Thyroid gland (tissue), 4 donors: ENCODE measurements around the gene TNFRSF12A. TPM values are rescaled to one million over a fixed set of nuclear protein-coding genes. Genes with fewer than 3 reads are reported as not detected.

Experiments
- DNase-seq, 2 donors: peaks; one replicate each; pipeline ENCODE4 v3.0.0-alpha.2; 2019
- H3K27ac ChIP-seq, 3 donors: fragments of 200-600 bp; sonication (generic); 1 replicate in 2 of 3; 2 replicates in 1 of 3; pipeline ENCODE4 v1.5.1; 2016 to 2019; ENCODE audit warnings: mild to moderate bottlenecking in 1 of 3, moderate library complexity in 1 of 3
- H3K27me3 ChIP-seq: fragments of 200-600 bp; sonication (generic); one replicate; pipeline ENCODE4 v1.5.1; 2019
- H3K36me3 ChIP-seq, 2 donors: fragments of 200-600 bp; sonication (generic); one replicate each; pipeline ENCODE4 v1.5.1; 2016 to 2019
- H3K4me1 ChIP-seq, 2 donors: fragments of 200-600 bp; sonication (generic); one replicate each; pipeline ENCODE4 v1.5.1; 2017 to 2019
- H3K4me3 ChIP-seq, 3 donors: fragments of 200-600 bp; sonication (generic); replicated peaks in 1 of 3; 1 replicate in 2 of 3; 2 replicates in 1 of 3; pipeline ENCODE4 v1.5.1; 2016; ENCODE audit warnings: mild to moderate bottlenecking in 1 of 3
- H3K9me3 ChIP-seq: fragments of 200-600 bp; sonication (generic); one replicate; pipeline ENCODE4 v1.5.1; 2017
- POLR2A ChIP-seq, 2 donors: fragments of 450-650 bp; IDR thresholded peaks; one replicate each; pipeline ENCODE4 v1.6.1; 2017; ENCODE audit warnings: antibody characterized with exemption in 2 of 2, mild to moderate bottlenecking in 2 of 2, moderate library complexity in 1 of 2
- WGBS, 2 donors: methylation state at CpG; one replicate each; pipeline ENCODE4 v1.1.5; 2017; 5-methylcytosine and 5-hydroxymethylcytosine counted together
- intact Hi-C: fragments of 100-400 bp; cut with DNase I; formaldehyde crosslinking; loops from one replicate; pipeline ENCODE4 v1.15.1; 2023
- total RNA-seq, 4 donors: library from RNA; depleted of rRNA; stranded (reverse); fragments of >200 nt; gene quantifications; one replicate each; pipeline ENCODE4 v1.2.3, GENCODE V29; 2016
- TF ChIP-seq, protein P1 (sequence below), 6 experiments: fragments of 200-600 bp in 3 of 6; fragments of 450-650 bp in 3 of 6; sonication (generic) in 3 of 6; IDR thresholded peaks; one replicate each; pipeline ENCODE4 v1.5.1; 2016 to 2019; ENCODE audit warnings: antibody characterized with exemption in 6 of 6, mild to moderate bottlenecking in 2 of 6, inconsistent platforms in 1 of 6, moderate library complexity in 1 of 6

The TNFRSF12A gene
- total RNA-seq, 4 donors from 2014 or later, result 47.9 to 110 (median 67.0) TPM

- Histone ChIP-seq H3K36me3 (no peaks in the 10 kb centered on the region), H3K27ac (no peak overlapping the region), H3K4me3 (no peak overlapping the region), H3K9me3 (no peaks in the 10 kb centered on the region), H3K27me3 (no peaks in the 10 kb centered on the region), H3K4me1 (peaks cover 0 to 4% of the 10 kb centered on the region in 2 donors)
- no peak for DNase-seq
- intact Hi-C loops, result no loop called here
- TF ChIP-seq, protein P1, sequence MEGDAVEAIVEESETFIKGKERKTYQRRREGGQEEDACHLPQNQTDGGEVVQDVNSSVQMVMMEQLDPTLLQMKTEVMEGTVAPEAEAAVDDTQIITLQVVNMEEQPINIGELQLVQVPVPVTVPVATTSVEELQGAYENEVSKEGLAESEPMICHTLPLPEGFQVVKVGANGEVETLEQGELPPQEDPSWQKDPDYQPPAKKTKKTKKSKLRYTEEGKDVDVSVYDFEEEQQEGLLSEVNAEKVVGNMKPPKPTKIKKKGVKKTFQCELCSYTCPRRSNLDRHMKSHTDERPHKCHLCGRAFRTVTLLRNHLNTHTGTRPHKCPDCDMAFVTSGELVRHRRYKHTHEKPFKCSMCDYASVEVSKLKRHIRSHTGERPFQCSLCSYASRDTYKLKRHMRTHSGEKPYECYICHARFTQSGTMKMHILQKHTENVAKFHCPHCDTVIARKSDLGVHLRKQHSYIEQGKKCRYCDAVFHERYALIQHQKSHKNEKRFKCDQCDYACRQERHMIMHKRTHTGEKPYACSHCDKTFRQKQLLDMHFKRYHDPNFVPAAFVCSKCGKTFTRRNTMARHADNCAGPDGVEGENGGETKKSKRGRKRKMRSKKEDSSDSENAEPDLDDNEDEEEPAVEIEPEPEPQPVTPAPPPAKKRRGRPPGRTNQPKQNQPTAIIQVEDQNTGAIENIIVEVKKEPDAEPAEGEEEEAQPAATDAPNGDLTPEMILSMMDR (IDR thresholded peaks at IDR 0.05), result no peak
- no peak for TF ChIP-seq POLR2A (IDR thresholded peaks at IDR 0.05)
- 90 to 100% methylated on average over 1 of the region's 4 CpGs for WGBS, 2 donors
Observed at GRCh38 chr16:3000540-3000939, 19.6 kb upstream of the TNFRSF12A start.

DNA sequence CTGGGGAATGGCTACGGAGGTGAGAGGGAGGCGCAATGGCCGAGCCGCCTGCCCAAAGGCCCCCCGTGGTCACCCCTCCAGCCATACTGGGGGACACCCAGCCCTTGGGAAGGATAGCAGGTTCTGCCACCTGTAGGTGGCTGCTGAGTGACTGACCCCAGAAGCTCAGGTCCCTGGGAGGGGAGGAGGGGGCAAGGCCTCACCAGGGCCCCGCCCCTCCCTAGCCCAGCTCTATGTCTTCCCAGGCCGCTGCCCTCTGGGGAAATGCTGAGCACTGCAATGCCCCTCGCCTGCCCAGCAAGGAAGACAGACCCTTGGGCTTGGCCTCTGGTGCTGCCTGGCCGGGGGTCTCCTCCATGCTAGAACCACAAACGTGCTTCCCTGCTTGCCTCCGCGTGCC is 18.9 kb upstream of the TNFRSF12A start:
- WGBS, 2 donors, result 76 to 94% methylated on average over 5 to 9 of the region's 12 CpGs
- H3K9me3 ChIP-seq, result no peaks in the 10 kb centered on the region
- H3K27me3 ChIP-seq, result no peaks in the 10 kb centered on the region
- no peaks in the 10 kb centered on the region for H3K36me3 ChIP-seq
- DNase-seq, result no peak
- H3K27ac ChIP-seq, result no peak overlapping the region
- no peak for TF ChIP-seq POLR2A (IDR thresholded peaks at IDR 0.05)
- TF ChIP-seq, protein P1 (IDR thresholded peaks at IDR 0.05), result no peak
- H3K4me3 ChIP-seq, result no peak overlapping the region
- intact Hi-C loops, result no loop called here
- H3K4me1 ChIP-seq, result peaks cover 0 to 4% of the 10 kb centered on the region in 2 donors

DNA sequence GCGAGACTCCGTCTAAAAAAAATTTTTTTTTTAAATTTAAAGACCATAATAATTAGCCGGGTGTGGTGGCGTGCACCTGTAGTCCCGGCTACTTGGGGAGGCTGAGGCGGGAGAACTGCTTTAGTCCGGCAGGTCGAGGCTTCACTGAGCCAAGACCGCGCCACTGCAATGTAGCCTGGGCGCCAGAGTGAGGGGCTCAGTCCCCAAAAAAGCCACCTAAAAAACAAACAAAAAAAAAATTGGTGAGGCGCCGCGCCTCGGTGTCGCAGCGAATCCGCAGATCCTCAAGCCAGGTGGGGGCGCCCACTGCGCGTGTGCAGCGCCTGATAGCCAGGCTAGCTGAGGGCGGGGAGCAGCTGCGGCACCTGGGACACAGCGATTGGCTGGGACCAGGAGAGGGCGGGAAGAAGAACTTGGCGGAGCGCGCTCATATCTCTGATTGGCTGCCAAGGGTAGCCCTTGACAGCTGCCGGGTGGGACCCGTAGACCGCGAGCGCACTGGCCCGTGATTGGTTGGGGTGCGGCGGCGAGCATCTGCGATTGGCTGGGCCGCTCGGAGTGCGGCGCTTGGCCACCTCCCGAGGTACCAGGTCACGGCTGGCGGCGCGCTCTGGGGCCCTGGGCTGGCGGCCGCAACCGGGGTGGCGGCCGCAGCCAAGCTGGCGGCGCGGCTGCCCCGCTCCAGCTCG is 16.4 kb upstream of the TNFRSF12A start:
- H3K9me3 ChIP-seq, result no peaks in the 10 kb centered on the region
- no peaks in the 10 kb centered on the region for H3K27me3 ChIP-seq
- H3K4me1 ChIP-seq, result peaks cover 0 to 4% of the 10 kb centered on the region in 2 donors
- intact Hi-C loops, result no loop called here
- WGBS, 2 donors, result 13 to 21% methylated on average over 21 to 40 of the region's 58 CpGs
- H3K4me3 ChIP-seq, result no peak overlapping the region
- TF ChIP-seq, protein P1 (IDR thresholded peaks at IDR 0.05), result peak in 5 of 6 experiments; percentile 23 to 60 (median 53)
- peak in 1 of 2 donors; percentile 66 for TF ChIP-seq POLR2A (IDR thresholded peaks at IDR 0.05)
- no peak overlapping the region for H3K27ac ChIP-seq
- DNase-seq, result peak; percentile 98
- no peaks in the 10 kb centered on the region for H3K36me3 ChIP-seq

DNA sequence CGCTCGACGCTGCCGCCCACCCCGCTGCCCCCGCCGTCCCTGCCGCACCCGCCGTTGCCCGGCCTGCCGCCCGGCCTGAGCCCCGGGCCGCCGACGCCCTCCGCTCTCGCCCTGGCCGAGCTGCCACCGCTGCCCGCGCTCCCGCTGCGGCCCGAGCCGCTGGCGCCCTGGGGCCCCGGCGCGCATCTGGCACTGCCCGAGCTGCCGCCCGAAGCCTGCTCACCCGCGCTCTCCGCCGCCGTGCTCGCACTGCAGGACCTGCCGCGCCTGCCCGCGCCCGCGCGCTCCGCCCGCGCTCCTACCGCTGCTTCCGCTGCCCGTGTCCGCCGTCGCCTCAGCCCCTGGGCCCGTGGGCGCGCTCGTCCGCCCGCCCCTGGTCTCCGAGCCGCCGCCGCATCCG is 15.8 kb upstream of the TNFRSF12A start:
- peak in 1 of 2 donors; percentile 39 for DNase-seq
- Histone ChIP-seq H3K4me3 (no peak overlapping the region), H3K27me3 (no peaks in the 10 kb centered on the region), H3K4me1 (peaks cover under 1 to 4% of the 10 kb centered on the region in 2 donors), H3K9me3 (no peaks in the 10 kb centered on the region), H3K27ac (no peak overlapping the region), H3K36me3 (no peaks in the 10 kb centered on the region)
- TF ChIP-seq, protein P1 (IDR thresholded peaks at IDR 0.05), result no peak
- no peak for TF ChIP-seq POLR2A (IDR thresholded peaks at IDR 0.05)
- 0% methylated on average over 8 of the region's 67 CpGs; no CpG with 5 or more reads in 1 of the 2 donors for WGBS, 2 donors
- intact Hi-C loops, result no loop called here

DNA sequence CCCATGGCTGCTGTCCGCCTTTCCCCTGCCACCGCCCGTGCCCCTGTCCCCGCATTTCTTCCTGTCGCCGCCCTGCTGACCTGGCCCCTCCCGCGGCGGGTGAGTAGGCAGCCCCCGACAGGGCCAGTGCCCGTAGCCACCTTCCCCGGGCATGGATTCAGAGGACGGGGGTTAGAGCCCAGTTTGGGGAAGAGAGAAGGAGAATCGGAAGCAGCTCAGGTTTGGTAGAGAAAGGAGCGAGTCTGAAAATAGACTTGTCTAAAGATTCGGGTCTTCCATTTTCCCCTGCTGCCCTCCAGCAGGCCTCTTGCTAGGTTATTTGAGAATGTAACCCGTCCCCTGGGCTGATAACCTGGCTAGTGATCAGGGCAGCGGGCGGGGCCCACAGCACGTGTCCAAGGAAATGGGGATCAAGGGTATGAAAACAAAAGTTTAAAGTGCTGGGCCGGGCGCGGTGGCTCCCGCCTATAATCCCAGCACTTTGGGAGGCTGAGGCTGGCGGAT is 15.3 kb upstream of the TNFRSF12A start:
- Histone ChIP-seq H3K9me3 (no peaks in the 10 kb centered on the region), H3K27me3 (no peaks in the 10 kb centered on the region), H3K4me1 (peaks cover 4 to 6% of the 10 kb centered on the region in 2 donors), H3K36me3 (no peaks in the 10 kb centered on the region), H3K27ac (no peak overlapping the region), H3K4me3 (peak overlapping the region in 1 of 3 donors; percentile 21)
- TF ChIP-seq, protein P1 (IDR thresholded peaks at IDR 0.05), result no peak
- TF ChIP-seq POLR2A (IDR thresholded peaks at IDR 0.05), result peak in 1 of 2 donors; percentile 6
- intact Hi-C loops, result no loop called here
- 5 to 14% methylated on average over 12 to 13 of the region's 25 CpGs for WGBS, 2 donors
- DNase-seq, result peak; percentile 36 to 52
